H1 (cell line): ENCODE measurements around the gene KRT81. TPM values are rescaled to one million over a fixed set of nuclear protein-coding genes. Genes with fewer than 3 reads are reported as not detected.

Source experiments
- CTCF ChIA-PET: fragments of 300-600 bp; sonication (Branson Sonifier 250); formaldehyde crosslinking; loops from one replicate; lab custom pipeline; 2021; ENCODE audit not compliant: partially characterized antibody; lab: Charles Lee
- POLR2A ChIA-PET: fragments of 300-600 bp; sonication (Branson Sonifier 250); formaldehyde crosslinking; loops from one replicate; lab custom pipeline; 2021; ENCODE audit warnings: inconsistent platforms; ENCODE audit not compliant: partially characterized antibody; lab: Charles Lee
- DNase-seq, 2 experiments: peaks; one replicate each; pipeline versions ENCODE4 v3.0.0 to v3.0.0-alpha.2; 2010 to 2022; ENCODE audit warnings: low spot score in 2 of 2, low read depth in 1 of 2, mixed read lengths in 1 of 2
- FAIRE-seq: peaks from 2 replicates; lab custom pipeline; 2011; peaks lifted over from hg19 to GRCh38; lab: Jason Lieb, UNC
- H2AFZ ChIP-seq: 2 replicates; pipeline ENCODE4 v1.8.1; 2012; ENCODE audit warnings: low read length, inconsistent platforms
- H2AK5ac ChIP-seq: 2 replicates; pipeline ENCODE4 v1.6.1; 2013; ENCODE audit warnings: low read depth, low read length
- H2BK120ac ChIP-seq: replicated peaks from 2 replicates; pipeline ENCODE3; 2013; ENCODE audit warnings: low read depth, low read length, inconsistent platforms
- H2BK12ac ChIP-seq: 2 replicates; pipeline ENCODE4 v1.6.1; 2013; ENCODE audit warnings: low read depth, low read length
- H2BK15ac ChIP-seq: 2 replicates; pipeline ENCODE4 v1.6.1; 2013; ENCODE audit warnings: low read length
- H2BK20ac ChIP-seq: 2 replicates; pipeline ENCODE4 v1.6.1; 2013; ENCODE audit warnings: low read length
- H2BK5ac ChIP-seq: 2 replicates; pipeline ENCODE4 v1.6.1; 2013; ENCODE audit warnings: low read depth, low read length
- H3K14ac ChIP-seq: 2 replicates; pipeline ENCODE4 v1.6.1; 2013; ENCODE audit warnings: inconsistent platforms; ENCODE audit not compliant: insufficient read length
- H3K18ac ChIP-seq: 2 replicates; pipeline ENCODE4 v1.6.1; 2013; ENCODE audit warnings: low read length; ENCODE audit errors: extremely low read depth
- H3K23ac ChIP-seq: 2 replicates; pipeline ENCODE4 v1.6.1; 2013; ENCODE audit warnings: inconsistent platforms; ENCODE audit not compliant: insufficient read length
- H3K23me2 ChIP-seq: 2 replicates; pipeline ENCODE4 v1.6.1; 2013; ENCODE audit warnings: low read depth, low read length
- H3K27ac ChIP-seq: 2 replicates; pipeline ENCODE4 v1.6.1; 2011; ENCODE audit warnings: low read depth, low read length, inconsistent platforms
- H3K27me3 ChIP-seq, 4 experiments: replicated peaks in 1 of 4; 1 replicate in 1 of 4; 2 replicates in 3 of 4; pipeline versions ENCODE4 v1.6.1 to v1.8.1; 2011 to 2013; ENCODE audit warnings: low read length in 3 of 4, mild to moderate bottlenecking in 3 of 4, inconsistent platforms in 2 of 4, mixed read lengths in 2 of 4, moderate library complexity in 1 of 4; ENCODE audit not compliant: control insufficient read depth in 3 of 4, insufficient read depth in 3 of 4; ENCODE audit errors: extremely low read depth in 1 of 4
- H3K36me3 ChIP-seq, 4 experiments: 2 replicates each; pipeline versions ENCODE4 v1.6.1 to v1.8.1; 2011 to 2013; ENCODE audit warnings: mild to moderate bottlenecking in 4 of 4, low read length in 3 of 4, moderate library complexity in 2 of 4, control low read depth in 1 of 4, inconsistent platforms in 1 of 4; ENCODE audit not compliant: insufficient read depth in 4 of 4, control insufficient read depth in 2 of 4
- H3K4ac ChIP-seq: replicated peaks from 2 replicates; pipeline ENCODE3; 2013; ENCODE audit warnings: low read length, low read depth, mixed read lengths, inconsistent platforms; ENCODE audit not compliant: insufficient read length
- H3K4me1 ChIP-seq, 4 experiments: replicated peaks in 1 of 4; 1 replicate in 1 of 4; 2 replicates in 3 of 4; pipeline versions ENCODE4 v1.6.1 to v1.8.1; 2011 to 2013; ENCODE audit warnings: low read length in 3 of 4, inconsistent platforms in 2 of 4, mixed read lengths in 1 of 4; ENCODE audit not compliant: insufficient read depth in 4 of 4, control insufficient read depth in 3 of 4
- H3K4me2 ChIP-seq, 2 experiments: 2 replicates each; pipeline versions ENCODE4 v1.6.1 to v1.8.1; 2011 to 2013; ENCODE audit warnings: low read depth in 2 of 2, low read length in 2 of 2, control low read depth in 1 of 2, inconsistent platforms in 1 of 2, mild to moderate bottlenecking in 1 of 2; ENCODE audit not compliant: insufficient read depth in 1 of 2
- H3K4me3 ChIP-seq, 4 experiments: fragments of 200-600, 300-600 bp in 1 of 4; sonication (generic), shearing (Covaris generic), sonication (Bioruptor Twin) in 1 of 4; 2 replicates each; pipeline versions ENCODE4 v1.5.1 to v1.8.1; 2011 to 2016; ENCODE audit warnings: low read length in 4 of 4, low read depth in 3 of 4, control low read depth in 2 of 4, inconsistent platforms in 2 of 4, mild to moderate bottlenecking in 2 of 4, mixed read lengths in 1 of 4, moderate library complexity in 1 of 4; ENCODE audit not compliant: insufficient read depth in 2 of 4; ENCODE audit errors: extremely low read depth in 1 of 4
- H3K56ac ChIP-seq: replicated peaks from 2 replicates; pipeline ENCODE3; 2013; ENCODE audit warnings: low read depth, mild to moderate bottlenecking, mixed read lengths, low read length, inconsistent platforms; ENCODE audit not compliant: insufficient read length
- H3K79me1 ChIP-seq: 2 replicates; pipeline ENCODE4 v1.6.1; 2013; ENCODE audit warnings: low read depth, low read length, control low read depth
- H3K79me2 ChIP-seq, 2 experiments: 2 replicates each; pipeline versions ENCODE4 v1.6.1 to v1.8.1; 2012 to 2013; ENCODE audit warnings: low read length in 2 of 2, mild to moderate bottlenecking in 2 of 2, inconsistent platforms in 1 of 2; ENCODE audit not compliant: insufficient read depth in 2 of 2, control insufficient read depth in 1 of 2
- H3K9ac ChIP-seq, 4 experiments: replicated peaks in 1 of 4; 1 replicate in 1 of 4; 2 replicates in 3 of 4; pipeline versions ENCODE4 v1.6.1 to v1.8.1; 2011 to 2013; ENCODE audit warnings: low read depth in 3 of 4, low read length in 3 of 4, control low read depth in 2 of 4, mild to moderate bottlenecking in 2 of 4, moderate library complexity in 2 of 4, inconsistent platforms in 1 of 4; ENCODE audit errors: extremely low read depth in 1 of 4
- H3K9me3 ChIP-seq, 2 experiments: 2 replicates each; pipeline versions ENCODE4 v1.6.1 to v1.8.1; 2012 to 2013; ENCODE audit warnings: mild to moderate bottlenecking in 2 of 2, moderate library complexity in 2 of 2, control low read depth in 1 of 2, inconsistent platforms in 1 of 2, low read depth in 1 of 2, low read length in 1 of 2, mixed read lengths in 1 of 2; ENCODE audit not compliant: insufficient read depth in 2 of 2
- H4K20me1 ChIP-seq, 2 experiments: replicated peaks in 1 of 2; 2 replicates each; pipeline versions ENCODE3 to v1.8.1; 2011 to 2013; ENCODE audit warnings: inconsistent platforms in 2 of 2, low read length in 2 of 2, mild to moderate bottlenecking in 1 of 2; ENCODE audit not compliant: insufficient read depth in 2 of 2, control insufficient read depth in 1 of 2
- H4K5ac ChIP-seq: 2 replicates; pipeline ENCODE4 v1.6.1; 2013; ENCODE audit warnings: low read length, low read depth, mixed read lengths, inconsistent platforms; ENCODE audit not compliant: insufficient read length
- H4K8ac ChIP-seq: 2 replicates; pipeline ENCODE4 v1.8.0; 2013; ENCODE audit warnings: mild to moderate bottlenecking, moderate library complexity, low read length, inconsistent platforms; ENCODE audit not compliant: insufficient read depth; ENCODE audit errors: extremely low read depth
- H4K91ac ChIP-seq: replicated peaks from 2 replicates; pipeline ENCODE3; 2013; ENCODE audit warnings: low read length, mixed read lengths, inconsistent platforms; ENCODE audit not compliant: insufficient read length
- ASH2L ChIP-seq: fragments of 200-600, 300-600 bp; sonication (generic); IDR thresholded peaks from one replicate; pipeline ENCODE4 v1.7.1; 2017; ENCODE audit warnings: low read length
- ATF3 ChIP-seq: IDR thresholded peaks from 2 replicates; pipeline ENCODE4 v1.6.1; 2011; ENCODE audit warnings: low read depth, mild to moderate bottlenecking, low read length; ENCODE audit not compliant: insufficient read depth
- CBX5 ChIP-seq: fragments of 300-800, 300-1000 bp; sonication (generic); IDR thresholded peaks from 2 replicates; pipeline ENCODE4 v1.7.1; 2016; ENCODE audit warnings: antibody characterized with exemption, low read length, low read depth
- CHD1 ChIP-seq: IDR thresholded peaks from 2 replicates; pipeline ENCODE4 v1.6.1; 2012; ENCODE audit warnings: low read depth, low read length, improper control_type of control experiment
- GTF2F1 ChIP-seq: IDR thresholded peaks from 2 replicates; pipeline ENCODE4 v1.6.1; 2012; ENCODE audit warnings: low read depth, low read length, improper control_type of control experiment, borderline replicate concordance
- JUN ChIP-seq: IDR thresholded peaks from 2 replicates; pipeline ENCODE4 v1.6.1; 2011; ENCODE audit warnings: low read depth, mild to moderate bottlenecking, improper control_type of control experiment, low read length
- KDM4A ChIP-seq: IDR thresholded peaks from one replicate; pipeline ENCODE4 v1.7.1; 2012; ENCODE audit warnings: low read depth, mild to moderate bottlenecking, moderate library complexity, low read length, inconsistent platforms; ENCODE audit not compliant: severe bottlenecking
- KDM5A ChIP-seq: fragments of 200-600 bp; IDR thresholded peaks from 2 replicates; pipeline ENCODE4 v1.7.1; 2012; ENCODE audit warnings: mild to moderate bottlenecking, low read length, inconsistent platforms, mixed read lengths
- MAFK ChIP-seq: IDR thresholded peaks from 2 replicates; pipeline ENCODE4 v1.6.1; 2012; ENCODE audit warnings: low read depth, mild to moderate bottlenecking, improper control_type of control experiment, low read length
- SIRT6 ChIP-seq: IDR thresholded peaks from one replicate; pipeline ENCODE4 v1.7.1; 2012; ENCODE audit warnings: low read length, inconsistent platforms
- SRF ChIP-seq: IDR thresholded peaks from 2 replicates; pipeline ENCODE4 v1.6.1; 2011; ENCODE audit warnings: mild to moderate bottlenecking, low read depth, low read length, moderate library complexity
- TAF1 ChIP-seq: IDR thresholded peaks from 2 replicates; pipeline ENCODE4 v1.6.1; 2011; ENCODE audit warnings: mild to moderate bottlenecking, low read depth, low read length
- TBP ChIP-seq: IDR thresholded peaks from 2 replicates; pipeline ENCODE4 v1.6.1; 2011; ENCODE audit warnings: low read depth, low read length, improper control_type of control experiment
- TCF12 ChIP-seq: IDR thresholded peaks from 2 replicates; pipeline ENCODE4 v1.6.1; 2011; ENCODE audit warnings: low read depth, mild to moderate bottlenecking, low read length
- YY1 ChIP-seq: IDR thresholded peaks from 2 replicates; pipeline ENCODE4 v1.6.1; 2011; ENCODE audit warnings: low read depth, mild to moderate bottlenecking, low read length
- WGBS, 2 experiments: shearing (Covaris generic) in 1 of 2; methylation state at CpG; one replicate each; pipeline versions ENCODE4 v1.1.6 to v1.1.7; 2013 to 2015; ENCODE audit warnings: low lambda C conversion rate in 2 of 2, mixed read lengths in 2 of 2, inconsistent platforms in 1 of 2, low coverage in 1 of 2, missing lambda C conversion rate in 1 of 2; ENCODE audit not compliant: insufficient replicate concordance in 2 of 2, insufficient coverage in 1 of 2, insufficient read length in 1 of 2; ENCODE audit errors: extremely low coverage in 1 of 2, missing lambda C conversion rate in 1 of 2; 5-methylcytosine and 5-hydroxymethylcytosine counted together
- polyA plus RNA-seq, 7 experiments: library from polyadenylated mRNA; depleted of rRNA in 3 of 7; stranded (reverse) in 5 of 7; unstranded in 2 of 7; fragments of >200 nt in 5 of 7; fragments of 200-250 nt in 2 of 7; gene quantifications; 1 replicate in 5 of 7; 2 replicates in 1 of 7; 4 replicates in 1 of 7; pipeline versions ENCODE4 v1.2.1 to v1.2.3, GENCODE V29; 2011 to 2013; ENCODE audit warnings: missing spikeins in 2 of 7, mixed read lengths in 2 of 7
- total RNA-seq: library from RNA; stranded (reverse); fragmentation: NEBNext Ultra II Directional; extraction: Animal tissue kit (Norgen Biotek cat#: 25700); gene quantifications from 2 replicates; pipeline ENCODE4 v1.2.1, GENCODE V29; 2021

The KRT81 gene
- total and polyA plus RNA-seq, 2 of the 8 experiments (the other 6 are each of a cell fraction or from before 2014, with no cell fraction given): not detected

GRCh38 chr12:52262286-52262685 is 29.0 kb downstream of the KRT81 start:
- Histone ChIP-seq H2BK15ac (no peak overlapping the region), H3K4me2 (no peak overlapping the region), H3K79me2 (no peaks in the 10 kb centered on the region), H3K18ac (no peak overlapping the region), H2BK12ac (no peak overlapping the region), H3K56ac (no peak overlapping the region), H2AFZ (no peak overlapping the region), H4K5ac (no peak overlapping the region), H3K36me3 (no peaks in the 10 kb centered on the region), H3K27me3 (peaks cover 10 to 26% (median 24%) of the 10 kb centered on the region in 4 experiments), H3K4me1 (peaks cover 0 to 6% (median under 1%) of the 10 kb centered on the region in 4 experiments; a peak in 3 of 7 replicates), H3K23me2 (peaks cover 3% of the 10 kb centered on the region; the same call in 1 of the 2 replicates), H2BK120ac (no peak overlapping the region), H3K9me3 (peaks cover 2 to 7% of the 10 kb centered on the region in 2 experiments; a peak in 2 of 4 replicates)
- no peak for DNase-seq
- WGBS, 2 experiments: 67% methylated on average over 3 of the region's 3 CpGs; no CpG with 5 or more reads in 1 of the 2 experiments
- ChIA-PET POLR2A (no interaction called here), CTCF (interaction anchor here (0.6 to 7.0 kb wide), 5 partner anchors 16 to 109 kb away, joined by 3 to 87 read pairs (median 3); partner anchors contain the start of gene KRT86)
- no peak for FAIRE-seq
- TF ChIP-seq SRF: no peak
- no peak for TF ChIP-seq CHD1
- TF ChIP-seq MAFK: no peak
- TF ChIP-seq SIRT6: no peak
- TF ChIP-seq GTF2F1: no peak
- no peak for TF ChIP-seq CBX5
- no peak for TF ChIP-seq TAF1
- no peak for TF ChIP-seq ASH2L
- TF ChIP-seq YY1: no peak
- no peak for TF ChIP-seq TBP
- TF ChIP-seq KDM5A: no peak
- TF ChIP-seq TCF12: no peak
- no peak for TF ChIP-seq KDM4A
- TF ChIP-seq JUN: no peak
- no peak for TF ChIP-seq ATF3
- TF ChIP-seq, all 59 proteins: peak for 0
- no peaks in the 10 kb centered on the region for H3K79me1 ChIP-seq
- no peak overlapping the region for H2AK5ac ChIP-seq
- no peak overlapping the region for H3K23ac ChIP-seq
- no peak overlapping the region for H2BK5ac ChIP-seq
- no peaks in the 10 kb centered on the region for H4K20me1 ChIP-seq
- no peak overlapping the region for H3K14ac ChIP-seq
- no peak overlapping the region for H3K4me3 ChIP-seq
- no peak overlapping the region for H4K91ac ChIP-seq
- no peak overlapping the region for H3K27ac ChIP-seq
- H2BK20ac ChIP-seq: no peak overlapping the region
- no peak overlapping the region for H3K9ac ChIP-seq
- no peak overlapping the region for H3K4ac ChIP-seq
- H4K8ac ChIP-seq: no peak overlapping the region
